ENCODE results near the gene ANKRD22. TPM values are rescaled to one million over a fixed set of nuclear protein-coding genes. Genes with fewer than 3 reads are reported as not detected.

The ANKRD22 gene
- total RNA-seq, 1 donor from 2014 or later = not detected

DNA sequence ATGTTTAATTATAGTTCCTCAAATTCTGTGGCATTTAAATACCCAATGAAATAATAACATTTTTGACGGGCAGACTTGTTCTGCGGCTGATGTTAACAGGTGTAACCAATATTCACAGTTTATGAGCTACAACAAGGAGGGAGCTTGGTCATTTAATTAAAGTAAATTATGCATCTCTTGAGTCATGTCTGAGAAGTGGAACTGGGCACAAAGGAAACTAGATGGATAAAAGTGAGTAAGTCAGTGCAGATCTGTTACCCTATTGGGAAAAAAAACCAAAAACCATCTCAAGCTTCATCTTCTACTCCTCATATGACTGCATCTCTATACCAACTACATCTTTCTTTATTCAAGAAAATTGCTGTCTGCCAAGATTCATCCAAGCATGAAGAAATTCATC, 24.0 kb downstream of the ANKRD22 start:
- Mint-ChIP-seq H3K4me3 (ENCODE audit: unreplicated experiment) (no peak overlapping the region), H3K27ac (ENCODE audit: unreplicated experiment) (no peak overlapping the region), H3K4me1 (ENCODE audit: unreplicated experiment) (no peaks in the 10 kb centered on the region), H3K27me3 (ENCODE audit: unreplicated experiment) (no peaks in the 10 kb centered on the region), H3K9me3 (ENCODE audit: unreplicated experiment) (no peaks in the 10 kb centered on the region), H3K36me3 (ENCODE audit: low read depth, unreplicated experiment) (no peaks in the 10 kb centered on the region)
- no peak for DNase-seq (ENCODE audit: low spot score)
- TF ChIP-seq, protein P1, sequence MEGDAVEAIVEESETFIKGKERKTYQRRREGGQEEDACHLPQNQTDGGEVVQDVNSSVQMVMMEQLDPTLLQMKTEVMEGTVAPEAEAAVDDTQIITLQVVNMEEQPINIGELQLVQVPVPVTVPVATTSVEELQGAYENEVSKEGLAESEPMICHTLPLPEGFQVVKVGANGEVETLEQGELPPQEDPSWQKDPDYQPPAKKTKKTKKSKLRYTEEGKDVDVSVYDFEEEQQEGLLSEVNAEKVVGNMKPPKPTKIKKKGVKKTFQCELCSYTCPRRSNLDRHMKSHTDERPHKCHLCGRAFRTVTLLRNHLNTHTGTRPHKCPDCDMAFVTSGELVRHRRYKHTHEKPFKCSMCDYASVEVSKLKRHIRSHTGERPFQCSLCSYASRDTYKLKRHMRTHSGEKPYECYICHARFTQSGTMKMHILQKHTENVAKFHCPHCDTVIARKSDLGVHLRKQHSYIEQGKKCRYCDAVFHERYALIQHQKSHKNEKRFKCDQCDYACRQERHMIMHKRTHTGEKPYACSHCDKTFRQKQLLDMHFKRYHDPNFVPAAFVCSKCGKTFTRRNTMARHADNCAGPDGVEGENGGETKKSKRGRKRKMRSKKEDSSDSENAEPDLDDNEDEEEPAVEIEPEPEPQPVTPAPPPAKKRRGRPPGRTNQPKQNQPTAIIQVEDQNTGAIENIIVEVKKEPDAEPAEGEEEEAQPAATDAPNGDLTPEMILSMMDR (IDR thresholded peaks at IDR 0.05; ENCODE audit: unreplicated experiment) = no peak

DNA sequence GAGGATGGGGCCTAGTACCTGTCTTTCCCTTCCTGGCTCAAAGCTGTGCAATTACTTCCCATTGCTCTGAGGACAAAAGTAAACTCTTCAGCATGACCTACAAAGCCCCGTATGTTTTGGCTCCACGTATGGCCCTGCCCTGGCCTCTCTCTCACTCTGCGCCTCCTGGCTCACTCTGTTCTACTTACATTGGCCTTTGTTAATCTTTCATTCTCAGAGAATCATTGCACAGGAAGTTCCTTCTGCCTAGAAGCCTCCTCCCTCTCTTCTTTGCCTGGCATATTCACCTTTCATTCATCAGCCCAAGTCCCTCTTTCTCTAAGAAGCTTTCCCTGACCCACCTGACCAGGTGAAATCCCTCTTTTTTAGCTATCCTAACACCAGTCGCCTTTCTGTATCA, 25.3 kb downstream of the ANKRD22 start:
- no peaks in the 10 kb centered on the region for H3K27me3 Mint-ChIP-seq (ENCODE audit: unreplicated experiment)

DNA sequence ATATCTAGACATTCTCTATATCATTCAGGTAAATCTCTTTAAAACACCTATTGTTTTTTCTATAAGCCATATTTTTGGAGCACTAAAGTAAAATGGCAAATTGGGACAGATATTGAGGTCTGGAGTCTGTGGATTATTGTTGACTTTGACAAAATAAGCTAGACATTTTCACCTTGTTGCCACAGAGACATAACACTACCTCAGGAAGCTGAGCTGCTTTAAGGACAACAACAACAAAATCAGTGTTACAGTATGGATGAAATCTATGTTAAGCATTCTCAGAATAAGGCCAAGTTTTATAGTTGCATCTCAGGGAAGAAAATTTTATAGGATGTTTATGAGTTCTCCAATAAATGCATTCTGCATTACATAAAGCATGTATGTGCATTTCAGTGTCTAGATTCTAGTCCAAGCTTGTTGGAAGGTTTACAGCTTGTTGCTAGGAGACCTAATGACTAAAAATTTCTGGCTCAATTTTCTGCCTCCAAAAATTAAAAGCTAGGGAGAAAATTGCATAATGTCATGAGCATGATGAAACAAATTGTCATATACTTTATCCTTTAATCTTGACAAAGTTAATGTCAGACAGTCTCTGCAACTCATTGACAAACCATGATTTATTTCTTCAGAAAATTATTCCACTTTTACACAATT, 30.8 kb downstream of the ANKRD22 start:
- Mint-ChIP-seq H3K36me3 (ENCODE audit: low read depth, unreplicated experiment) (no peaks in the 10 kb centered on the region), H3K4me3 (ENCODE audit: unreplicated experiment) (no peak overlapping the region), H3K27ac (ENCODE audit: unreplicated experiment) (no peak overlapping the region), H3K4me1 (ENCODE audit: unreplicated experiment) (no peaks in the 10 kb centered on the region), H3K9me3 (ENCODE audit: unreplicated experiment) (no peaks in the 10 kb centered on the region), H3K27me3 (ENCODE audit: unreplicated experiment) (no peaks in the 10 kb centered on the region)
- TF ChIP-seq, protein P1 (IDR thresholded peaks at IDR 0.05; ENCODE audit: unreplicated experiment) = no peak
- no peak for DNase-seq (ENCODE audit: low spot score)

More for the DNA sequence above, 25.3 kb downstream of the ANKRD22 start:
- no peaks in the 10 kb centered on the region for H3K36me3 Mint-ChIP-seq (ENCODE audit: low read depth, unreplicated experiment)
- no peaks in the 10 kb centered on the region for H3K9me3 Mint-ChIP-seq (ENCODE audit: unreplicated experiment)
- DNase-seq (ENCODE audit: low spot score) = no peak
- H3K4me3 Mint-ChIP-seq (ENCODE audit: unreplicated experiment) = no peak overlapping the region
- H3K27ac Mint-ChIP-seq (ENCODE audit: unreplicated experiment) = no peak overlapping the region
- TF ChIP-seq, protein P1 (IDR thresholded peaks at IDR 0.05; ENCODE audit: unreplicated experiment) = no peak
- H3K4me1 Mint-ChIP-seq (ENCODE audit: unreplicated experiment) = no peaks in the 10 kb centered on the region

DNA sequence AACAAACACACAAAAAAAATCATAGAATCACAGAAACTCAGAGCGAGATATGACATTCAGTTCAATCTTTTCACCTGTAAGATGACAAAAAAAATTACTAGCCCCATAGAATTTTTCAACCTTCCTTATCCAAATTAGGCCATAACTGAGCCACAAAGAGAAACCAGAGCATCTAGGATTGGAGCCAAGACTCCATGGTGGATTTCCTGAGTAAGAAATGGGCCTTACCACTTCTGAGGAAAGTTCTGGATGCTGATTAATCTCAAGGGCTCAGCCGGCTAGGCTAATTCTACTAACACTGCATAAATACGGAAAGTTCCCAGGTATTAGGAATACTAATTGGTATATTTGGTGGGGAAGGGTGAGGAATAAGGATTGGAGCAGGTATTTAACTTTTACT, 32.4 kb downstream of the ANKRD22 start:
- no peaks in the 10 kb centered on the region for H3K27me3 Mint-ChIP-seq (ENCODE audit: unreplicated experiment)
- DNase-seq (ENCODE audit: low spot score) = no peak
- no peak overlapping the region for H3K27ac Mint-ChIP-seq (ENCODE audit: unreplicated experiment)

DNA sequence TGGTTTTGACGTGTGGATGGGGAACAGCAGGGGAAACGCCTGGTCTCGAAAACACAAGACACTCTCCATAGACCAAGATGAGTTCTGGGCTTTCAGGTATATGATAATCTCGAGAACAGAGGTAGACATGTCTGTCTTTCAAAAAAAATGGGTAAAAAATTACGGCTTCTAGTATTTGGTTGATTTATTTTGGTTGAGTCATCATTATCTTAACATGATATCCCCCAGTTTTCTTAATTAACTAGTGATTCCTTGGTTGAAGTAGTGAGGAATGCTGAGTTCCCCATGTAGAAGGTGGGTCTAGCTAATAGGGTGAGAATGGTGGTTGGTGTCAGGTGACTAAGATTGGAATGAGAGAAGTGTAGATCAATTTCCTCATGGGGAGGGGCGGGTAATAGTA, 38.4 kb downstream of the ANKRD22 start:
- Mint-ChIP-seq H3K9me3 (ENCODE audit: unreplicated experiment) (no peaks in the 10 kb centered on the region), H3K36me3 (ENCODE audit: low read depth, unreplicated experiment) (no peaks in the 10 kb centered on the region), H3K27me3 (ENCODE audit: unreplicated experiment) (no peaks in the 10 kb centered on the region), H3K4me1 (ENCODE audit: unreplicated experiment) (no peaks in the 10 kb centered on the region), H3K4me3 (ENCODE audit: unreplicated experiment) (no peak overlapping the region), H3K27ac (ENCODE audit: unreplicated experiment) (no peak overlapping the region)
- TF ChIP-seq, protein P1 (IDR thresholded peaks at IDR 0.05; ENCODE audit: unreplicated experiment) = no peak
- DNase-seq (ENCODE audit: low spot score) = no peak

More for the DNA sequence above, 32.4 kb downstream of the ANKRD22 start:
- no peaks in the 10 kb centered on the region for H3K4me1 Mint-ChIP-seq (ENCODE audit: unreplicated experiment)
- no peaks in the 10 kb centered on the region for H3K36me3 Mint-ChIP-seq (ENCODE audit: low read depth, unreplicated experiment)
- no peaks in the 10 kb centered on the region for H3K9me3 Mint-ChIP-seq (ENCODE audit: unreplicated experiment)
- TF ChIP-seq, protein P1 (IDR thresholded peaks at IDR 0.05; ENCODE audit: unreplicated experiment) = no peak
- no peak overlapping the region for H3K4me3 Mint-ChIP-seq (ENCODE audit: unreplicated experiment)

Data from endothelial cell (in vitro differentiated cells).